Skin of body (tissue), 2 donors: ENCODE data around the gene EXOSC5. TPM values are rescaled to one million over a fixed set of nuclear protein-coding genes. Genes with fewer than 3 reads are reported as not detected.
"Not testable (repeated sequence)": the region's sequence is repeated elsewhere in the genome, so short reads cannot be mapped to it uniquely, and the experiment has no call there.

Source experiments
- DNase-seq: peaks from one replicate; lab custom pipeline; 2025; lab: John Stamatoyannopoulos, UW
- total RNA-seq: library from RNA; depleted of rRNA; stranded (reverse); fragments of >200 nt; gene quantifications from one replicate; pipeline ENCODE4 v1.2.3, GENCODE V29; 2014

The EXOSC5 gene
- 10.1 TPM for total RNA-seq

DNA sequence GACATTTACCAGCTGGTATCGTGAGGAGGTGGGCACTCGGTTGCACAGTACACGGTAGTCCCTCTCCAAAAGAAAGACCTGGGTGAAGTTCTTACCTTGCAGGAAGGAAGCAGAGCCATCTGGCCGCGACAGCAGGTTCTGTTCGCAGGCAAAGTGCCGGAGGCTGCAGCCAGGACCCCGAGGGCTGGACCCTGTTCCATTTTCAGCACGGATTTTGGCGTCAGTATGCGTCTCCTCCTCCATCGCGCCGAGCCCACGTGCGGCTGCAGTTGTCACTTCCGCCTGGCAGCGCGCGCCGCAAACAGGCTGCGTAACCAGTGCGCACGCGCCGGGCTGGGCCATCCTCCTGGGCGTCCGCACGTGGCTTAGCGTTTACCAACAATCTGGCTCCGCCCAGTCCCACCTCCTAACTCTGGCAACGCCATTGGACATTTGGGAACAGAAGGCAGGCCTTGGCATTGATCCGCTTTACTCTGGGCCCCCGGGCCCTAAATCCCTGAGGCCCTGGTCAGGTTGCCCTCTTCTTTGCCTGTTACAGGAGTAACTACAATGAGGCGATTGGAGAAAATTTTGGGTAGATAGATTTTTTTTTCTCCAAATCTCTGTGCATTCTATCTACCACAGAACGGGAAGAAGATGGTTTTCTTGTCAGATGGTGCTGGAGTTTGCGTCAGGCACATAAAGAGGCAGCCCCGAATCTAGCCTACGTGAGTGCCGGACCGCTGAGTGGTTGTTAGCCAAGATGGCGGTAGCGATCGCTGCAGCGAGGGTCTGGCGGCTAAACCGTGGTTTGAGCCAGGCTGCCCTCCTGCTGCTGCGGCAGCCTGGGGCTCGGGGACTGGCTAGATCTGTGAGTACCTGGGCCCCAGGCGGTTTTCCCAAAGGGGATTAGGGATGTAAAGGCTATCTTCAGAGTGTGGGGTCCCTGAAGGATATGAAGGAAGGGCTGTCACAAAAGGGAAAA is at the start of gene EXOSC5, which contains the start of gene BCKDHA:
Gene EXOSC5 (minus strand): TSS at position 274 of the 964 bp plus-strand sequence. CDS start 31 bp downstream, at position 243.
Gene BCKDHA (plus strand): TSS at position 733 of the 964 bp plus-strand sequence. CDS start 10 bp downstream, at position 743.
- peak; percentile 99 for DNase-seq

DNA sequence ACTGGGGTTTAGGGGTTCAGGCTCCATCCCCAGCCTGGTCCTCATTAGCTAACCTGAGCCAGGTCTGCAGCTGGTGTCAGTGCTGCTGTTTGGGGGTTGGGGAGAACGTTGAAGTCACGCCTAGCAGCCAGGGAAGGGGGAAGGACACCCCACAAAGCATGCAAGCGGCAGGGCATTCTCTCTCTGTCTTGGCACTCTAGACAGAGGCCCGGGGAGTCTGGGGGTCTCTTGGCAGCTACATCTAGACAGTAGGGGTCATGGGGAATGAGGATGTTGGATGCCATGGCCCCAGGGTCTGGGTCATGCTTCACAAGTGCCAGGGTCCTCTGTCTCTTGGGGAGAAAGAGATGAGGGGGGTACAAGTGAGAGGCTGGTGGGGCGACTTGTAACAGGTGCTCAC is 48.4 kb upstream of the EXOSC5 start:
- DNase-seq = no peak

DNA sequence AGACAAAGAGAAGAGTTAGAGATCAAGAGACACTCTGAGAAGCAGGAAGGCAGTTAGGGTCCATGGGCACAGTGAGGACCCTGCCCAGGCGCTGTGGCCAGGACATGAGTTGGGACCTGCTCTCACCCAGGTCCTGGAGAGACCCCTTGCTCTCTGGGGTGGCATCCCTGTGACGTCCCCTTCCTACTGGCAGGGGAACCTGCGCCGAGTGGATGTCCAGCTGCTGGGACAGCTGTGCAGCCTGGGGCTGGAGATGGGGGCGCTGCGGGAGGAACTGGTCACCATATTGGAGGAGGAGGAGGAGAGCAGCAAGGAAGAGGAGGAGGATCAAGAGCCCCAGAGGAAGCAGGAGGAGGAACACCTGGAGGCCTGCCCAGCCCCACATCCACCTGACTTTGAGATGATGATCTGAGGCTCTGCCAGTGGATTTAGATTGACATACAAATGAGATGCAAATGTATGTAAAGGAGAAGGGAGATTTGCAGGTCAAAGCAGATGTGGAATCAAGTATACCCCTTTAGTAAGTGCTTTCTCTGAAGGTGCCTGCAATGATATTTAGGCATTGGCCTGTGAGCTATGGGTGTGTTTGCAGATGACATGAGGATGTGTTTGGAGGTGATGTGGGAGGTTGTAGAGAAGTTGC is 46.8 kb upstream of the EXOSC5 start:
- DNase-seq = no peak

DNA sequence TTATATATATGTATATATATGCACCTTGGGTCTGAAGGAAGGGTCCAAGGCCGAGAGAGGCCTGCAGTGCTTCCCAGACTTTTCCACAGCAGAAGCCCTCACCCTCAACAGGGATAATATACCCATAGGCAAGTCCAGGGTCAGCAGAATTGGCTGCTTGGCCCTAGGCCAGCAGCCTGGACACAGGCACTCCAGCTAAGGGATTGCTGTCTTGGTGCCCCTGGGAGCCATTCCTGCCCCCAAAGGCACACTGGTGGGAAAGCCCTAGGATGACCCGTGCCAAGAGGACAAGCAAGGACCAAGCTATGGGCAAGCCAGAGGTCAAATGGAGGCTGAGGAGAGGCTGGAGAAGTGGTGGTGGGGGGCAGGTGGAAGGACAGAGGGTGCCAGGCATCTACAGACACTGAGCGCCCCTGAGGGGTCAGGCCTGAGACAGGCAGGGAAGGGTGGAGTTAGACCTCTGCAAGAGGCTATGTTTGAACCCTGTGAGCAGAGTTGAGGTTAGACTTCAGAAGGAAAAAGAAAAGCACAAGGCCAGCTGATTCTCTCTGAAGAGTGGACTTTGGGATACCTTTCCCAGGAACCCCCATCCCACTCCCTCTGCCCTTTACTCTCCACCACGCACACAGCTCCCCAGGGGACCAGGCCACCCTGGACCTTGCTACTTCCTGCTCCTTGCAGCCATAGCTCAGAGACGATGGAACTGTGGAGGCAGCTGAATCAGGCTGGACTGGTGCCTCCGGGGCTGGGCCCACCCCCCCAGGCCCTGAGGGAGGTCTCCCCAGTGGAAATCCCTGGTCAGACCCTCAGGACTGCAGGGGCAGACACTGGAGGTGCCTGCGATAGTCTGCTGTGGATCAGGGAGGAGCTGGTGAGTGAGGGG is 45.6 kb upstream of the EXOSC5 start, which contains the start of gene ERICH4:
Gene ERICH4 (plus strand): TSS at position 684 of the 883 bp plus-strand sequence. CDS start 14 bp downstream, at position 698.
- DNase-seq = no peak

DNA sequence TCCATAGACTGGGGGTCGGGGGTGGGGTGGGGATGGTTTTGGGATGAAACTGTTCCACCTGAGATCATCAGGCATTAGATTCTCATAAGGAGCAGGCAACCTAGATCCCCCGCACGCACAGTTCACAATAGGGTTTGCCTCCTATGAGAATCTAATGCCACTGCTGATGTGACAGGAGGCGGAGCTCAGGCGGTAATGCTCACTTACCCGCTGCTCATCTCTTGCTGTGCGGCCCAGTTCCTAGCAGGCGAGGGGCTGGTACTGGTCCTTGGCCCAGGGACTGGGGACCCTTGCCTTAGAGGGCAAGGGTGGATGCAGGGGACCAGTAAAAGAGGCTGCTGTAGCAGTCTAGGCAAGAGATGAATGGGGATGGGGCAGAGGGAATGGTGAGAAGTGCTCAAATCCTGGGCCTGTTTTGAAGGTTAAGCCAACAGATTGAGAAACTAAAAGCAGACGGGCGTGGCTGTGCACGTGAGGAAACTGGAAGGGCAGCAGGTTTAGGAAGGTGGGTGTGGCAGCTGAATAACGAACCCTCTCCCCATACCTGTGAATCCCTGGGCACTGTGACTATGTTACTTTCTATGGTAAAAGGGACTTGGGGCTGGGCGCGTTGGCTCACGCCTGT is 44.3 kb upstream of the EXOSC5 start:
- DNase-seq = no peak

DNA sequence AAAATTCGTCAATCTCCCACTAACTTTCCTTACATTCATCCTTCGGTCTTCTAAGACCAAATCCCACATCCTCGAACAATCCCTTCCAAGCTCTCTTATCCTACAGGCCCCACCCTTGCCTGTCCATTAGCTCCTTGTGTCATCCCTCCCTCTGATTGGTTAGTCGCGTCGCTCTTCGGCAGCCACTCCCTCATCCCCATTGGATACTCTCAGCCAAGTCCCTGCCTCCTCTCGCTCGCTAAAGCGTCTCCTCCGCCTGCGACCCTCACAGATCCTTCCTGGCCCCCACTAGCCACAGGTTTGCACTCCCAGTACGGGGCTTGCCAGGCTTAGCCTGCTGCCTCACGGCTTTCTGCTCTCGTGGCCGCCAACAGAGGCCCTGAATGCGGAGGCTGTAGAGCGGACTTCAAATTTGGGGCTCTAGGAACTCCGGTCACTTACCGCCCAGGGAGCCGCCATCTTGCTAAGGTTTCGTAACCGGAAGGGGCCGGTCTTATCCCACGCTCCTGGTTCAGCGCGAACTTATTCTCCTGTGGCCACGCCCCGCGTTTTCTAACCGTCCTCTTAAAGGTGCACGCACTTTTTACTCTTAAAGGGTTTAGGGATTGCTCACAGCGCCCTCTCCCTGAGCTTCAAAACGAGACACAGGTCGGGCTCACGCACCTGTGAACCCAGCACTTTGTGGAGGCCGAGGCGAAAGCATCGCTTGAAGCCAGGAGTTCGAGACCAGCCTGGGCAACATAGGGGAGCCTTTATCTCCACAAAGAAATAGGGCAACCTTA is 42.5 kb upstream of the EXOSC5 start, which contains the start of gene DMAC2:
Gene DMAC2 (minus strand): TSS at position 472 of the 782 bp plus-strand sequence. CDS start 13 bp downstream, at position 459.
- DNase-seq = peak; percentile 97

DNA sequence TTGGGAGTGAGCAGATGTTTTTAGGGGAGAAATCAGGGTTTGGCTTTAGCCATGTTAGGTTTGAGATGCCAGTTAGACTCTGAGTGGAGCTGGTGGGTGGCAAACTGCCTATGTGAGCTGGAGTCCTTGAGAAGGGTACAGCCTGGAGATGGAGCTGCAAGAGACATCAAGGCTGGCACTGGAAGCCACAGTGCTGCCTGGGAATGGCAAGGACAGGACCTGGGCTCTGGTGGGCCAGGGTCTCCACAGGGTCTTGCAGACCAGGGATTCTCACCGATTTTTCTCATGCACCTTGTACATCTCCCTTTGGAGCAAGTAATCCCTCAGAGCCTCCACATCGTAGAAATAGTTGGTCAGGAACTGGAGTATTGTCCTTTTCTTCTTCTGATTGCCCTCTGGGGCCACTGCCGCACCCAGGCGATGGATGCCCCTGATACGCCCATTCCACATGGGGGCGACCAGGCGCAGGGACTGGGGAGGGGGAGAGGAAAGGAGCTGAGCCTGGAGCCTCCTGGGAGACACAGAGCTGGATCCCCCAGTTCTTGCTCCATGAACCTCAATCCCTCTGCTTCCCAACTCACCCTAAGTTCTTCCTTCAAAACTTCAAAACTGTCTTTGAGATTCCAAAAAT is 40.9 kb upstream of the EXOSC5 start:
- no peak for DNase-seq

DNA sequence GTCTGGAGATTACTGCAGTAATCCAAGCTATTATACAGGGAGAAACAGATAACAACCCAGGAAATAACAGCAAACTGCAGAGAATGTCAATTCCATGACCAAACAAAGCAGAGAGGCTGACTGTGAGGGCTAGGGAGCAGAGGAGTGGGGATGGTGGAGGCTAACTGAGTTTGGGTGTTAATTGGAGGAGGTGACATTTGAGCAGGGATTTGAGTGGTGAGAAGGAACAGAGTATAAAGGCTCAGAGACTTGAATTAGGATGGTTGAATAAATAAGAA is 39.5 kb upstream of the EXOSC5 start:
- no peak for DNase-seq

DNA sequence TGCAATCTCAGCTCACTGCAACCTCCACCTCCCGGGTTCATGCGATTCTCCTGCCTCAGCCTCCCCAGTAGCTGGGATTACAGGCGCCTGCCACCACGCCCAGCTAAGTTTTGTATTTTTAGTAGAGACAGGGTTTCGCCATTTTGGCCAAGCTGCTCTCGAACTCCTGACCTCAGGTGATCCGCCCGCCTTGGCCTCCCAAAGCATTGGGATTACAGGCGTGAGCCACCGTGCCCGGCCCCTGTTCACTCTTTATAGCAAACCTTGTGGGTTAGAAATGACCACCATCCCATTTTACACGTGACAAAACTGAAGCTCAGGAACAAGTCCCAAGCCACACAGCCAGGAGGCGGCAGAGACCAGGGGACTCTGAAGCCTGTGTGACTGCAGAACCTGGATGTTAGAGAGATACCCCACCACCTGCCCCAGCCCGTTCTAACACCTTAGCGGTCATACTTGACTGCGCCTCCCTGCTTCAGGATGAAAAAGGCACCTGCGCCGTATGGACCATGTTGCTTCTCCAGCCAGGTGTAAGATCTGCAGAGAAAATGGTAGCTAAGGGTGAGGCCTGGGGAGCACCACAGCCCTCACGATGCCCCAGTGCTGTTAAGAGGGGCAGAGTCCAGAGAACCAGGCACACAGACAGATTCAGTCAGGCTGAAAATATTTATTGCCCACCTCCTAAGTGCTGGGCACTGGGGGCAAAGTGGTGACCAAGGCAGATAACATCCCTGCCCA is 38.9 kb upstream of the EXOSC5 start:
- no peak for DNase-seq

DNA sequence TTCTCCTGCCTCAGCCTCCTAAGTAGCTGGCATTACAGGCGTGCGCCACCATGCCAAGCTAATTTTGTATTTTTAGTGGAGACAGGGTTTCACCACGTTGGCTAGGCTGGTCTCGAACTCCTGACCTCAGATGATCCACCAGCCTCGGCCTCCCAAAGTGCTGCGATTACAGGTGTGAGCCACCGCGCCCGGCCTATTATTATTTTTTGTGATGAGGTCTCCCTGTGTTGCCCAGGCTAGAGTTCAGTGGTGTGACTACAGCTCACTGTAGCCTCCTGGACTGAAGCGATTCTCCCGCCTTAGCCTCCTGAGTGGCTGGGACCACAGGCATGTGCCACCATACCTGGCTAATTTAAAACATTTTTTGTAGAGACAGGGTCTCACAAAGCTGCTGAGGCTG is 38.2 kb upstream of the EXOSC5 start:
- DNase-seq = not testable (repeated sequence)

DNA sequence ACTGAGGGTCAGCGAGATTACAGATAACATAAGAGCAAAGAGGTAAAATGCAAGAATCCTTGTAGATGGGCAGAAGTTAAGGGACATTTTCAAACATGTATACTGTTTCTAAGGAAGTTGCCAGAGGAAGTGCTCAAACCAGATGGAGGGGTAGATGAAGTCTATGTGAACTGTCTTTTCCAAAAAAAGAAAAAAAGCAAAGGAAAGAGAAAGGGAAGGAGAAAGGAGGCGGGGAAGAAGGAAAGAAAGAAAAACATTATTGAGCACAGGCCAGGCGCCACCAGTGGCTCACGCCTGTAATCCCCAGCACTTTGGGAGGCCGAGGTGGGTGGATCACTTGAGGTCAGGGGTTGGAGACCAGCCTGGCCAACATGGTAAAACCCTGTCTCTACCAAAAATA is 37.3 kb upstream of the EXOSC5 start:
- no peak for DNase-seq

DNA sequence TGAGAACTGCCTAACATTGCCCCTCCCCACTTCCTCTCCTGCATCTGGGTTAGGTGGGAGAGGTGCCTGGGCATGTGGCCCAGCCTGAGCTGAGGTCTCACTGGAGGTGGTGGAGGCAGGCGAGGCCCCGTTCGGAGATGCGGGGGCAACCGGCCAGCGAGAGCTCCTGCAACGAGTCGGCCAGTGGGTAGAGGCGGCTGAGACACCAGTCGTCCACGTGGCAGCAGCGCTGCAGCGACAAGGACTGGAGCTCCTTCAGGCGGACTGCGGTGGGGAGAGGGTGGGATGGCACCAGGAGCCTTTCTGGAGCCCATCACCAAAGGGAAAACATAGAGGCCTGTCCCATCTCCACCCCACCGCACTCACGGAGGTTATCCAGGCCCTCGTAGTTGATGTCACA is 36.0 kb upstream of the EXOSC5 start:
- DNase-seq = no peak

DNA sequence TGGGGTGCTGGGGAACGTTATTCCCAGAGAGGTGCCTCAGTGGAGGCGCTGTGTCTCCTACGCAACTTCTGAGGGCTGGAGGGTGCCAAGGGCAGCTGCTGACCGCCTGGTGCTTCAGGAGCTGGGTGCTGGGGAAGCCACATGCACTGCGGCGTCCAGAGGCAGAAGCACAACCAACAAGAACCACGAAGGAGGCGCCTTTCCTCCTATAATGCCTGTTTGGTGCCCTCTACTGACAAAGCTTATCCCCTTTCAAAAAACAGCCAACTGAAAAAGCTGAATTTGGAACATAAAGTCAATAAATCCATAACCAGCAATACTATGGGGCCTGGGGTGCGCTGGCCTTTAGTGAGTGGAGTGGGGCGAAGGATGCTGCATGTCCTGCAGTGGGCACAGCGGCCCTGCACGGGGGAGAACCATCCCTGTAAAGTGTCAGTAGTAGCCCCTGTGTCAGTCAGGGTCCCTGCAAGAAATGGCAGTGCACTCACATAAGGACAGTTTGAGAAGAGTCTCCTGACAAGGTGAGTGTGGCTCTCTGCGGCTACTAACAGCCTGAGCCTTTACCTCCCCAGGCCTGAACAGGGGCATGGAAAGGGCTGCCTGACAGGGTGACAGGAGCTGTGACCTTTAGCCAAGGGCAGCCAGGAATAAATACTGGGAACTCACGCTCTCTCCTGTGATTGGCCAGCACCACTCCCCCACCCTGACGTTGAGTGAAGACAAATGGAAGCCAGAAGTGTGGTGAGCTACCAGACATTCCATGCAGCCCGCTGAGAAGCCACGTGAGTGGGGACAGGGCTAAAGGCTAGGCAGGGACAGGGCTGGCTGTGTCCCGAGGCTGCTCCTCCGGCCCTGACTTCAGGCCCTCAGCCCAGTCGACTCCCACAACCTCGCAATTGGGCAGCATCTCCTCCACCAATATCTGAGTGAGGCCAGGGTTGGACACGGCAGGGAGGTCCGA is 34.5 kb upstream of the EXOSC5 start:
- no peak for DNase-seq

DNA sequence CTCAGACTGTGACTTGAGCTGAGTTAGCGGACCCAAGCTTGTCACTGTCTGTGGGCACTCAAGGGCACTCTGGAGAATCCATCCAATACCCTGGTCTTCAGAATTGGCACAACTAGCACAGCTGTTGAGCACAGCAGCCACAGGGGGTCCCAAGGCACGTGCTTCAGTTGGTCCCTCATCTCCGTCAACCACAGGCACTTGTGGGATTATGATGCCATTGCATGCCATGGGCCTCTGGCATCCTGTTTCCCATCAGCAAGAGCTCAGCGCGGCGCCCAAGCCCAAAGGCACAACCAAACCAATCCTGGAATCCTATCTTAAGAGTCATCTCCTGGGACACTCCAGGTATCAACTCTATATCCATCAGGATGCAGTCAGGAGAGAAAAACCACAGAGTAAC is 33.8 kb upstream of the EXOSC5 start:
- DNase-seq = no peak

DNA sequence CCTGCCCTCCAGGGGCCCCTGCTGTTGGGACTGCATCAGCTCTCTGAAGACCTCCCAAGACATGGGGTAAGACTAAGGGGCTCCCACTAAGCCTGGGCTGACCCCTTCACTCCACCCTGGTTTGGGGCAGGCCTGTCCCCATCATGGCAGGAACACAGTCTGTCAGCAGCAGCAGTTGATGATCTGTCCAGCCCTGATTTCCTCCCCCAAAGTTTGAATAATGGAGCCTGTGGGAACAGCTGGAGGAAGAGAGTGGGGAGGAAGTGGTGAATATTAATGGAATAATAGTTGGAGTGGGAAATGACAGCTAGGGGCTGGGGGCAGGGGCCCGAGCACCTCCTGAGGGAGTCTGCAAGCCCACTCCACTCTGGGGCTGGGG is 31.3 kb upstream of the EXOSC5 start:
- no peak for DNase-seq

DNA sequence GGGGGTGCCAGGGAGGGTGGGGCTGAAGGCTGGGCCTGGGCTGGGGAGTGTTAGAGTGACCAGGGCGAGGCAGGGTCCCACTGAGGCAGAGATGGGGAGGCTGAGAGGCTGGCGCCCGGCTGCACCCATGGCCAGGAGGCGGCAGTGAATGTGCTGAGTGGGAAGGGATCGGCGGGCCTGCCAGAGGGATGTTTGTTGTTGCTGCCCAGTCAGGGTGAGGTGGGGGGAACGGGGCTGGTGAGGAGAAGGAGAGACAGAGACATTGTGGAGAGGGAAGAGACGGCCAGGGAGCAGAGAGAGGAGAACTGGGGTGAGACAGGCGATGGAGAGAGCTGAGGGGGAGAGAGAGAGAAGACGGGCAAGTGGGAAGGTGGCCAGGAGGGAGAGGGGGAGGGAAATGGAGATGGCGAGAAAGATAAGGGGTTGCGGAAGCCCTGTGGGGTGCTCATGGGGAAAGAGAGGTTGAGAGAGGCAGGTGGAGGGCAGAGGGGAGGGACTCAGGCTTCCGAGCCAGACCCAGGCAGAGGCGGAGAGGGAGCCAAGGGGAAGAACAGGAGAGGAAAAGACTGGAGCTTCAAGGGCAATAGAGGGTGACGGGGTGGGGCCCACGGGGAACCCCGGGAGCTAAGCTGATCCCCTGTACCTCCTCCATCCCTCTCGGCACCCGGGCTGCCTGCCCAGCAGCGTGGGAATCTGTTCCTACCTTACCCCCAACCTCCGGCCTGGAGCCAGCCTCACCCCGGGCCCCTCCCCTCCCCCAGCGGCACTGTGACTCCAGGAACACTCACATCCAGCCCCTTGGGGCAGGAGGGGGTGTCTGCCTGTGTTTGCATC is 30.7 kb upstream of the EXOSC5 start:
- no peak for DNase-seq
